AG10803 (cell line): ENCODE data around the gene TUB.
A peak's percentile ranks its signal among the peaks of the same experiment; 100 is the strongest.

Experiments used
- DNase-seq: peaks from one replicate; pipeline ENCODE4 v3.0.0; 2010; ENCODE audit warnings: low read depth
- H3K4me3 ChIP-seq: 2 replicates; pipeline ENCODE4 v1.5.1; 2011; ENCODE audit warnings: mild to moderate bottlenecking, low read length, control low read depth
- TF ChIP-seq, protein P1 (sequence below): conservative IDR thresholded peaks from 2 replicates; pipeline ENCODE4 v1.5.1; 2011; ENCODE audit warnings: mild to moderate bottlenecking, low read length, control low read depth, inconsistent platforms

The TUB gene, protein sequence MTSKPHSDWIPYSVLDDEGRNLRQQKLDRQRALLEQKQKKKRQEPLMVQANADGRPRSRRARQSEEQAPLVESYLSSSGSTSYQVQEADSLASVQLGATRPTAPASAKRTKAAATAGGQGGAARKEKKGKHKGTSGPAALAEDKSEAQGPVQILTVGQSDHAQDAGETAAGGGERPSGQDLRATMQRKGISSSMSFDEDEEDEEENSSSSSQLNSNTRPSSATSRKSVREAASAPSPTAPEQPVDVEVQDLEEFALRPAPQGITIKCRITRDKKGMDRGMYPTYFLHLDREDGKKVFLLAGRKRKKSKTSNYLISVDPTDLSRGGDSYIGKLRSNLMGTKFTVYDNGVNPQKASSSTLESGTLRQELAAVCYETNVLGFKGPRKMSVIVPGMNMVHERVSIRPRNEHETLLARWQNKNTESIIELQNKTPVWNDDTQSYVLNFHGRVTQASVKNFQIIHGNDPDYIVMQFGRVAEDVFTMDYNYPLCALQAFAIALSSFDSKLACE

DNA sequence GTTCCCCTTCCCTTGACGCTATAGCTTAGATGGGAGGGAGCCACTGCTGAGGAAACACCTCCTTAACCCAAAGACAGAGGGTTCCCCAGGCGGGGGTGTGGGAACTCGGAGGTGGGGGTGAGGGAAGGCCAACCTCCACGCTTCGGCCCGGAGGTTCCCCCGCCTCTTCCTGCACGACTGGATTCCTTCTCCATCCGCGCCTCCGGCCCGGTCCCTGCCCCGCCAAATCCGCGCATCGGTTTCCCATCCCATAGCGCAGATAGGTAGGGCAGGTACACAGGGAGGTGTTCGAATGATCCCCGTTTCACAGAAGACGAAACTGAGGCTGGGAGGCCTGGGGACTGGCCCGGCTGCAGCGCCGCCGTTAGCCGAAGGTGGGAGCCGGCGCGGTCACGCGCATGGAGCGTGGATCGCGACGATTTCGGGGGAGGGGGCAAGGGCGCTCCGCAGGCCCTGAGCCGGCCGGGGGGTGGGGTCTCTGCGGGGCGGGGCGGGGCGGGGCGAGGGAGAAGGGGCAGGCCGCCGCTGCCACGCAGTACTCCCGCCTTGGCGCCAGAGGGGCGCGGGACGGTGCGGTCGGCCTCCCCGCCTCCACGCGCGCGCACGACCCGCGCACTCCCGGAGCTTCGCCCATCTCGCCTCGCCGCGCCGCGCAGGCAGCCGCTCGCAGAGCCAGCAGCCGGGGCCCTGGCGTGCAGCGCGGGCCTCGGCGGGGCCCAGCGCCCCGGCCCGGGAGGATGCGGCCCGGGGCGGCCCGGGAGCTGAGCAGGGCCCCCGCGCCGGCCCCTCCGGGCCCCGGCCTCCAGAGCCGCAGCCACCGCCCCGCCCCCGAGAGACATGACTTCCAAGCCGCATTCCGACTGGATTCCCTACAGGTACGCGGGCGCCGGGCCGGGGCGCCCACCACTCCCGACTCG lies at the start of gene TUB:
TUB (plus strand) TSS at position 538 of the 917 bp plus-strand sequence; CDS start at position 838, 300 bp downstream.
- TF ChIP-seq, protein P1, sequence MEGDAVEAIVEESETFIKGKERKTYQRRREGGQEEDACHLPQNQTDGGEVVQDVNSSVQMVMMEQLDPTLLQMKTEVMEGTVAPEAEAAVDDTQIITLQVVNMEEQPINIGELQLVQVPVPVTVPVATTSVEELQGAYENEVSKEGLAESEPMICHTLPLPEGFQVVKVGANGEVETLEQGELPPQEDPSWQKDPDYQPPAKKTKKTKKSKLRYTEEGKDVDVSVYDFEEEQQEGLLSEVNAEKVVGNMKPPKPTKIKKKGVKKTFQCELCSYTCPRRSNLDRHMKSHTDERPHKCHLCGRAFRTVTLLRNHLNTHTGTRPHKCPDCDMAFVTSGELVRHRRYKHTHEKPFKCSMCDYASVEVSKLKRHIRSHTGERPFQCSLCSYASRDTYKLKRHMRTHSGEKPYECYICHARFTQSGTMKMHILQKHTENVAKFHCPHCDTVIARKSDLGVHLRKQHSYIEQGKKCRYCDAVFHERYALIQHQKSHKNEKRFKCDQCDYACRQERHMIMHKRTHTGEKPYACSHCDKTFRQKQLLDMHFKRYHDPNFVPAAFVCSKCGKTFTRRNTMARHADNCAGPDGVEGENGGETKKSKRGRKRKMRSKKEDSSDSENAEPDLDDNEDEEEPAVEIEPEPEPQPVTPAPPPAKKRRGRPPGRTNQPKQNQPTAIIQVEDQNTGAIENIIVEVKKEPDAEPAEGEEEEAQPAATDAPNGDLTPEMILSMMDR, result no peak
- DNase-seq, result peak; percentile 28
- H3K4me3 ChIP-seq, result peak within 1 kb of the TSS; percentile 65

DNA sequence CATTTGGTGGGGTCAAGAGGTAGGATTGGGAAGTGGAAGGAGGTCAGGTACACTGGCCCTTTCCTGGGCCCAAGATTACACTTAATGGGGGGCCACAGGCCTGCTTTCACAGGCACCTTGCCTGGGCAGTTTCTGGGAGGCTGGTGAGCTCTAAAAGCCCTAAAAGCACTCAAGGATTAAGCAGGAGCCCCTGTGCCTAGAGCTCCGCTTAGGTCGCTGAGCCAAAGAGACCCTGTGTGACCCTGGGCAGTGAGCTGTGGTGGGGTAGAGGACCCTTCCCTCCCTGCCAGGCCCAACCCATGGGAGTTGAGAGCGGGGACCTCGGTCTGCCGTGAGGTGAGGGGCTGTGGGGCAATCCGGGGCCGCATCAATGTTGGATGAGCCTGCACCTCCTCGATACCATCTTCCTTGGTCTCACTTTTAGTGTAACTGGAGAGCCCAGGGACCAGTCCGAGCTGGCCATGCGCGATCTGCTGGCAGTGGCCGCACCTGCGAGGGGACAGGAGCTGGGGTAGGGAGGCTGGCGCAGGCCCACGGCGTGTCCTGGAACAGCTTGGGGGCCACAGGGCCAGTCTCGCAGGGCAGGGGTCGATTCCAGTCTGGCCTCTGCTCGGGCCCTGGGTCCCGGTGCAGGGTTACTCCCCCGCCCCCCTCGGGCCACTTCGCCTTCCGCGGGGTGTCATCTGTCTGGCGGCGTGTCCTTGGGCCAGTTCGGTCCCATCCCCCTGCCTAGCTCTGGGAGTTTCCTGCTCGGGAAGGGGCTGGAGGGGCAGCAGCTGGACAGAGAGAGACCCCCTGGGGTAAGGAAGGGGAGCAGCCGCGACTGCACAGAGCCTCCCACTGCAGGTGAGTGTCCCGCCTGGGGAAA lies 49.5 kb upstream of the TUB start:
- H3K4me3 ChIP-seq, result no peak overlapping the region
- DNase-seq, result no peak
- TF ChIP-seq, protein P1, result no peak

DNA sequence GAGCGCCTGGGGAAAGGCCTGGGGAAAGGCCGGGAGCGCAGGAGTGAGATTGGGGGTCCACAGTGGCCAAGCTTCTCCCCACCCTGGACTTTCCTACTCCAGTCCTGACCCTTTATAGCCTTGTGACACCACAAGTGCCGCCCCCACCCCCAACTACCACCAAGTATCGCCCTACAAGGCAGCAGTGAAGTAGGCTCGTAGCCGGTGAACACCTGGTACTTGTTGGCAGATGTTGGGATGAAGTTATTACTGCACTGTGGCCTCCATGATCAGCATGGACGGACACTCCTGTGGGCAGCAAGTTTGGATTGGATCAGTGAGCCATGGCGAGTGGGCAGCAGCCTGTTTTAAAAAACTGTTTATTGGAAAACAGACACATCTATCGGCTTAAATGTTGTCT lies 48.9 kb upstream of the TUB start:
- no peak for DNase-seq
- TF ChIP-seq, protein P1, result no peak
- no peak overlapping the region for H3K4me3 ChIP-seq

DNA sequence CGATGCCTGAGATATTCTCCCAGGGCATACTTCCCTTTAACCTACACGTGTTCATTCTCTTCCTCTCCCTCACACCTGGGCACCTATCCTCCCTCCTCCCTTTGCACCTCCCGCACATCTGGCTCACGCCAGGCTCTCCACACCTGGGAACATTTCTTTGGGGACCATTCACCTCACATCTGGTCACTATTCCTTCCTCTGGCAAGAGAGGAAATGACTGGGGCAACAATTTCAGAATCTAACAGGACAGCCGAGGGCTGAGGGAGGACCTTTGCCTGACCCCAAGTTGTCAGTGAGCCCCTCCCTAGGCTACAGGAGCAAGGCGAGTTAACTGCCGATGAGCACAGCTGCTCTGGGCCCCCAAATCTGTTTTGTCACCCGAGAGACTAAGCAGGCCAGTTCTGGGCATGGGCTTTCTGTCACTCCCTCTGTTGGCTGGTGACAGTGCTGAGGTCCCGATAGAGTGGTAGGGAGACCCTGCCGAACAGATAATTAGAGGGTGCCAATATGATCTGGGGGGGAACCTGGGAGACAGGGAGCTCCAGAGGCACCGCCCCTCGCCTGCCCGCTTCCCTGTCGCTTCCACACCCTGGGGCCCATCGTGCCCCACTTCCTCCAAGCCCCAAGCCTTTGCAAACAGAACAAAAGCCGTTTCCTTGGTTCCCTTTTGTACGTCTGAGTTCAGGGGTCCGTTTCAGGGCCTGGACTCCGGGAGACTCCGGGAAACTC lies 48.3 kb upstream of the TUB start:
- no peak for DNase-seq
- no peak overlapping the region; the same call in 1 of the 2 replicates for H3K4me3 ChIP-seq
- TF ChIP-seq, protein P1, result no peak

DNA sequence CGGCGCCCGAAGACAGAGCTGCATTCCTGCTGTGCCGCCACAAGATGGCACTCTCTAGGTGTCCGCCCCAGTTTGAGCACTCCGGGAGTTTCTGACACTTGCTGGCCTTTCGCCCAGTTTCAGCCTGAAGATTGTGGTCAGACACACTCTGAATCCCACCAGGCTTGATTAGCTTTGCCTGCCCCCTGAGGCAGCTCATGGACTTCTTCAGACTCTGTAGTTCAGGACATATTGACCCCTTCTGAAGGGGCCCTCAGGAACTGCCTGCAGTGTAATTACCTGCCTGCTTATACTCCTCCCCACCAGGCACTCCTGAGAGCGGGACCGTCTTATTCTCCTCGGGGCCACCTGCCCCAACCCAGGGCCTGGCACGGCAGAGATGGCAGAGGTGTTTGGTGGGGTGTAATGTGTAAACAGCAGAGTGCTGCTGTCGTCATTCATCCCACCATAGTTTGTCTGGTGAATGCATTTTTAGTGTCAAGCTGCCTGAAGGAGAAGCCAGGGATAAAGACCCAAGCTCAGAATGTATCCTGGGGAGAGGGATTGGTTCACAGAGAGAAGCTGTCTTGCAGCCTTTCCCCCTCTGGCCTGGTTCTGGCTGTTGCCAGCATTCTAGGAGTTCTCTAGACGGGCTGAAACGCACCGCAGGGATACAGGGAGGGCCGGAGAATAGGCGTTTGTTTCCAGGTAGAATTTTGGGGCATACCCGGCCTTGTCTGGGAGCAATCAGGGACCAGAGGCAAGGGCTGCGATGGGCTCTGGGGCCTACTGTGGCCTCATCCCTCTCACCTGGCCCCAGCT lies 47.5 kb upstream of the TUB start:
- no peak overlapping the region; the same call in 1 of the 2 replicates for H3K4me3 ChIP-seq
- TF ChIP-seq, protein P1, result peak; percentile 89
- peak; percentile 78 for DNase-seq
